ENCODE measurements around the gene GP2. TPM values are rescaled to one million over a fixed set of nuclear protein-coding genes. Genes with fewer than 3 reads are reported as not detected.
"Not testable (repeated sequence)": the region's sequence is repeated elsewhere in the genome, so short reads cannot be mapped to it uniquely, and the experiment has no call there.

GP2 gene
- total RNA-seq, 2 experiments from 2014 or later, result not detected

GRCh38 chr16:20320178-20320577 is 7.1 kb downstream of the GP2 start:
- Mint-ChIP-seq H3K9me3 (no peaks in the 10 kb centered on the region), H3K27me3 (no peaks in the 10 kb centered on the region)

GRCh38 chr16:20319406-20319805 is 7.9 kb downstream of the GP2 start:
- no peaks in the 10 kb centered on the region for H3K27me3 Mint-ChIP-seq
- CTCF ChIA-PET, result no interaction called here
- no peaks in the 10 kb centered on the region for H3K36me3 Mint-ChIP-seq (ENCODE audit: low read depth)
- no peak for DNase-seq
- H3K4me1 Mint-ChIP-seq, result no peaks in the 10 kb centered on the region
- no peak overlapping the region for H3K27ac Mint-ChIP-seq
- no peak overlapping the region for H3K4me3 Mint-ChIP-seq
- no peaks in the 10 kb centered on the region for H3K9me3 Mint-ChIP-seq
- POLR2A ChIA-PET, result no interaction called here

More at GRCh38 chr16:20320178-20320577, 7.1 kb downstream of the GP2 start:
- CTCF ChIA-PET, result no interaction called here
- no peak overlapping the region for H3K4me3 Mint-ChIP-seq
- DNase-seq, result no peak
- no peaks in the 10 kb centered on the region for H3K4me1 Mint-ChIP-seq
- no peak overlapping the region for H3K27ac Mint-ChIP-seq
- no peaks in the 10 kb centered on the region for H3K36me3 Mint-ChIP-seq (ENCODE audit: low read depth)
- POLR2A ChIA-PET, result no interaction called here

- ChIA-PET CTCF (no interaction called here), POLR2A (no interaction called here)
- H3K36me3 Mint-ChIP-seq (ENCODE audit: low read depth), result no peaks in the 10 kb centered on the region
- H3K4me1 Mint-ChIP-seq, result no peaks in the 10 kb centered on the region
- H3K9me3 Mint-ChIP-seq, result no peaks in the 10 kb centered on the region
- DNase-seq, result no peak
- H3K27ac Mint-ChIP-seq, result no peak overlapping the region
- no peak overlapping the region for H3K4me3 Mint-ChIP-seq
- no peaks in the 10 kb centered on the region for H3K27me3 Mint-ChIP-seq
These were observed 8.9 kb downstream of the GP2 start for GRCh38 chr16:20318437-20318836.

GRCh38 chr16:20318006-20318405 is 9.3 kb downstream of the GP2 start:
- POLR2A ChIA-PET, result no interaction called here
- H3K4me1 Mint-ChIP-seq, result no peaks in the 10 kb centered on the region
- H3K27me3 Mint-ChIP-seq, result no peaks in the 10 kb centered on the region
- H3K27ac Mint-ChIP-seq, result no peak overlapping the region
- no peaks in the 10 kb centered on the region for H3K9me3 Mint-ChIP-seq
- no peak overlapping the region for H3K4me3 Mint-ChIP-seq
- no peaks in the 10 kb centered on the region for H3K36me3 Mint-ChIP-seq (ENCODE audit: low read depth)
- CTCF ChIA-PET, result no interaction called here
- no peak for DNase-seq

- DNase-seq, result no peak
- POLR2A ChIA-PET, result no interaction called here
These were observed 10.2 kb downstream of the GP2 start for GRCh38 chr16:20317117-20317516.

GRCh38 chr16:20316715-20317114 is 10.6 kb downstream of the GP2 start:
- no peaks in the 10 kb centered on the region for H3K4me1 Mint-ChIP-seq
- no peaks in the 10 kb centered on the region for H3K36me3 Mint-ChIP-seq (ENCODE audit: low read depth)
- POLR2A ChIA-PET, result no interaction called here
- DNase-seq, result no peak
- H3K27ac Mint-ChIP-seq, result no peak overlapping the region
- H3K9me3 Mint-ChIP-seq, result no peaks in the 10 kb centered on the region
- no peaks in the 10 kb centered on the region for H3K27me3 Mint-ChIP-seq
- no peak overlapping the region for H3K4me3 Mint-ChIP-seq
- CTCF ChIA-PET, result interaction anchor here (0.6 kb wide), 1 partner anchor 316 kb away, joined by 3 read pairs; no protein-coding TSS in a partner anchor

More at GRCh38 chr16:20317117-20317516, 10.2 kb downstream of the GP2 start:
- Mint-ChIP-seq H3K4me3 (no peak overlapping the region), H3K27ac (no peak overlapping the region), H3K36me3 (ENCODE audit: low read depth) (no peaks in the 10 kb centered on the region), H3K4me1 (no peaks in the 10 kb centered on the region), H3K9me3 (no peaks in the 10 kb centered on the region), H3K27me3 (no peaks in the 10 kb centered on the region)
- CTCF ChIA-PET, result interaction anchor here (0.6 kb wide), 1 partner anchor 317 kb away, joined by 3 read pairs; no protein-coding TSS in a partner anchor

- no peaks in the 10 kb centered on the region for H3K27me3 Mint-ChIP-seq
- H3K4me3 Mint-ChIP-seq, result no peak overlapping the region
- CTCF ChIA-PET, result interaction anchor here (1.4 kb wide), 1 partner anchor 15 kb away, joined by 3 read pairs; no protein-coding TSS in a partner anchor
- DNase-seq, result no peak
- H3K27ac Mint-ChIP-seq, result no peak overlapping the region
- no peaks in the 10 kb centered on the region for H3K36me3 Mint-ChIP-seq (ENCODE audit: low read depth)
- H3K4me1 Mint-ChIP-seq, result no peaks in the 10 kb centered on the region
- no peaks in the 10 kb centered on the region for H3K9me3 Mint-ChIP-seq
- POLR2A ChIA-PET, result no interaction called here
These were observed 11.5 kb downstream of the GP2 start for GRCh38 chr16:20315764-20316163.

GRCh38 chr16:20314575-20314974 is 12.7 kb downstream of the GP2 start:
- CTCF ChIA-PET, result no interaction called here
- no peaks in the 10 kb centered on the region for H3K9me3 Mint-ChIP-seq
- no peaks in the 10 kb centered on the region for H3K27me3 Mint-ChIP-seq
- POLR2A ChIA-PET, result no interaction called here
- no peak overlapping the region for H3K4me3 Mint-ChIP-seq
- DNase-seq, result no peak
- no peaks in the 10 kb centered on the region for H3K36me3 Mint-ChIP-seq (ENCODE audit: low read depth)
- H3K4me1 Mint-ChIP-seq, result no peaks in the 10 kb centered on the region
- no peak overlapping the region for H3K27ac Mint-ChIP-seq

- Mint-ChIP-seq H3K36me3 (ENCODE audit: low read depth) (no peaks in the 10 kb centered on the region), H3K4me3 (no peak overlapping the region), H3K9me3 (no peaks in the 10 kb centered on the region), H3K27me3 (no peaks in the 10 kb centered on the region), H3K27ac (no peak overlapping the region), H3K4me1 (no peaks in the 10 kb centered on the region)
- no peak for DNase-seq
- CTCF ChIA-PET, result interaction anchor here (1.3 kb wide), 1 partner anchor 13 kb away, joined by 4 read pairs; no protein-coding TSS in a partner anchor
- POLR2A ChIA-PET, result no interaction called here
These were observed 13.6 kb downstream of the GP2 start for GRCh38 chr16:20313741-20314140.

GRCh38 chr16:20312536-20313095 is 14.7 kb downstream of the GP2 start:
- H3K27me3 Mint-ChIP-seq; H3K9me3 Mint-ChIP-seq; H3K4me1 Mint-ChIP-seq; H3K4me3 Mint-ChIP-seq; H3K27ac Mint-ChIP-seq; H3K36me3 Mint-ChIP-seq (ENCODE audit: low read depth); DNase-seq; POLR2A ChIA-PET: not testable (repeated sequence)
- CTCF ChIA-PET, result interaction anchor here (1.3 kb wide), 1 partner anchor 12 kb away, joined by 4 read pairs; no protein-coding TSS in a partner anchor

- no peak for DNase-seq
- no peaks in the 10 kb centered on the region for H3K27me3 Mint-ChIP-seq
- no peaks in the 10 kb centered on the region for H3K4me1 Mint-ChIP-seq
- no peaks in the 10 kb centered on the region for H3K9me3 Mint-ChIP-seq
- no peak overlapping the region for H3K27ac Mint-ChIP-seq
- no peak overlapping the region for H3K4me3 Mint-ChIP-seq
- no peaks in the 10 kb centered on the region for H3K36me3 Mint-ChIP-seq (ENCODE audit: low read depth)
- ChIA-PET CTCF (no interaction called here), POLR2A (no interaction called here)
These were observed 15.8 kb downstream of the GP2 start for GRCh38 chr16:20311548-20311947.

- Mint-ChIP-seq H3K4me1 (no peaks in the 10 kb centered on the region), H3K9me3 (no peaks in the 10 kb centered on the region), H3K27ac (no peak overlapping the region), H3K27me3 (no peaks in the 10 kb centered on the region), H3K4me3 (no peak overlapping the region), H3K36me3 (ENCODE audit: low read depth) (no peaks in the 10 kb centered on the region)
- no peak for DNase-seq
- ChIA-PET POLR2A (no interaction called here), CTCF (no interaction called here)
These were observed 16.6 kb downstream of the GP2 start for GRCh38 chr16:20310421-20311395.

GRCh38 chr16:20309786-20310185 is 17.5 kb downstream of the GP2 start:
- H3K4me3 Mint-ChIP-seq, result no peak overlapping the region
- H3K9me3 Mint-ChIP-seq, result no peaks in the 10 kb centered on the region
- ChIA-PET POLR2A (no interaction called here), CTCF (no interaction called here)
- DNase-seq, result no peak
- no peaks in the 10 kb centered on the region for H3K4me1 Mint-ChIP-seq
- no peak overlapping the region for H3K27ac Mint-ChIP-seq
- H3K36me3 Mint-ChIP-seq (ENCODE audit: low read depth), result no peaks in the 10 kb centered on the region
- H3K27me3 Mint-ChIP-seq, result no peaks in the 10 kb centered on the region

All from activated CD4-positive, alpha-beta memory T cell treated with anti-CD3 and anti-CD28 coated beads, Interleukin-2, amount 10 ng/mL, durations not matched to agents 7 days and 5 days (primary cell).